ENCODE measurements around the gene IL1RAPL1.

The IL1RAPL1 gene

DNA sequence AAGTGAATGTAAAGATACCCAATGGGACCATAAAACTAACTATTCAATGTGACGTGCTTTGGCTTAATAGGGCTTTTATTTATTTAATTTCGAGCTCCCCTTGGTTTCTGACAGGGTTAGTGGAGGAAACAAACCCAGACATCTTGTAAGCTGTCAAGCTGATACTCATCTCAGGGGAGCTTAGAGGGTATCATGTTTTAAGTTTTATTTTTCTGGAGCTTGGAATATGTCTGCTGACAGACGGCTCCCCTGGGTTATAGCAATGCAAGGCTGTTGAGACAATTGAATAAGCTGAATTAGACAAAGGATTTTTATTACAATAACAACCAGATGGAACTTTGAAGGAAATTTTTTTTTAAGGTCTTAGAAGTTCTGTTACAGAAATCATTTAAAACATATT lies 456.5 kb downstream of the IL1RAPL1 start:
- Histone ChIP-seq H3K27me3 (ENCODE audit: control insufficient read depth, insufficient read depth, low read length) (no peaks in the 10 kb centered on the region), H3K4me1 (ENCODE audit: control insufficient read depth, insufficient read depth, low read length) (no peaks in the 10 kb centered on the region), H3K9me3 (replicated peaks; ENCODE audit: low read length) (no peaks in the 10 kb centered on the region), H3K36me3 (ENCODE audit: insufficient read depth, low read length) (no peaks in the 10 kb centered on the region), H3K9ac (ENCODE audit: low read depth, low read length) (no peak overlapping the region), H3K4me2 (ENCODE audit: low read length) (no peak overlapping the region), H3K4me3 (ENCODE audit: low read length) (no peak overlapping the region)

DNA sequence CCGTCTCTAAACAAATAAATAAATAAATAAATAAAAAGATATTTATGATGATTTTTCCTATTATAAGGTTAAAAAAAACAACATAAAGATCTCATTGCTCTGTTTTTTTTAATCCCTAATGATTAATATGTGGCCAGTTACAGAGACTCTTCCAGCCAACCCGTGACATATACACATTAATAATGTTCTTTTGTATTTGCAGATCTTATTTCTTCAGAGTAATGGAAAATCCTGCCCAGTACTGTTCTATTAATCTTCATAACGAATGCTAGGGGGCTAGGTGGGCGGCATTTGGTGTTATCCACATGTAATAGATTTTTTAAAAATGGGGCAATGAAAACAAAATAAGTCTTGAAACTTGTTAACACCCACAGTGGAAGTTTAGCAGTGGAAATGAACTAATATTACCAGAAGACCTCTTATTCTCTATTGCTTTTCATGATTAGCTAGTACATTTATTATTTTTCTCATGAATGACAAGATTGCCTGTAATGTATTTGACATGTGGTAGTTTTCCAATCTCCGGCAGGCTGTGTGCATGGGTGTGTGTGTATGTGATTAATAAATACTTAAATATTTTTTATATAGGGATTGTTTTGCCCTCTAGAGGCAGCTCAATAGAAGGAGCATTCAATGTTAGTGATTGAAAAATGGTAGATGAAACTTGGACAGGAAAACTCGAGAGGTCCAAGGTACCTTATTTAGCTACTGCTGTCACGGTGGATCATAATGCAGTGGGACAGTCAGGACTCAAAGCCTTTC lies 457.4 kb downstream of the IL1RAPL1 start:
- Histone ChIP-seq H3K27me3 (ENCODE audit: control insufficient read depth, insufficient read depth, low read length) (no peaks in the 10 kb centered on the region), H3K9ac (ENCODE audit: low read depth, low read length) (no peak overlapping the region), H3K4me1 (ENCODE audit: control insufficient read depth, insufficient read depth, low read length) (no peaks in the 10 kb centered on the region), H3K4me3 (ENCODE audit: low read length) (no peak overlapping the region), H3K9me3 (replicated peaks; ENCODE audit: low read length) (no peaks in the 10 kb centered on the region), H3K36me3 (ENCODE audit: insufficient read depth, low read length) (no peaks in the 10 kb centered on the region), H3K4me2 (ENCODE audit: low read length) (no peak overlapping the region)

DNA sequence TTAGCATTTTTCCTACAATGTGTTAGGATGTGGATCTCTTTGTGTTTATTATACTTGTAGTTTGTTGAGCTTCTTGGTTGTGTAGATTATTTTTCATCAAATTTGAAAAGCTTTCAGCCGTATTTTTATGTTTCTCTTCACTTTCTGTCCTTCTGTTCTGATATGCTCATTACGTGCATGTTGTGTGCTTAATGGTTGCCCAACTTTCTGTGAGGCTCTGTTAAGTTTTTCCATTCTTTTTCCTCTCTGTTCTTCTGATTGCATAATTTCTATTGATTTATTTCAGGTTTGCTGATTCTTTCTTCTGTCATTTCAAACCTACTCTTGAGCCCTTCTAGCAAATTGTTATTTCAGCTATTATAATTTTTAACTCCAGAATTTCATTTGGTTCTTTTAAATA lies 478.2 kb downstream of the IL1RAPL1 start:
- no peak overlapping the region for H3K4me3 ChIP-seq (ENCODE audit: low read length)
- no peak overlapping the region for H3K9ac ChIP-seq (ENCODE audit: low read depth, low read length)
- H3K4me2 ChIP-seq (ENCODE audit: low read length): no peak overlapping the region
- no peaks in the 10 kb centered on the region for H3K4me1 ChIP-seq (ENCODE audit: control insufficient read depth, insufficient read depth, low read length)
- no peaks in the 10 kb centered on the region for H3K36me3 ChIP-seq (ENCODE audit: insufficient read depth, low read length)
- H3K27me3 ChIP-seq (ENCODE audit: control insufficient read depth, insufficient read depth, low read length): no peaks in the 10 kb centered on the region
- H3K9me3 ChIP-seq (replicated peaks; ENCODE audit: low read length): peaks cover 9% of the 10 kb centered on the region

DNA sequence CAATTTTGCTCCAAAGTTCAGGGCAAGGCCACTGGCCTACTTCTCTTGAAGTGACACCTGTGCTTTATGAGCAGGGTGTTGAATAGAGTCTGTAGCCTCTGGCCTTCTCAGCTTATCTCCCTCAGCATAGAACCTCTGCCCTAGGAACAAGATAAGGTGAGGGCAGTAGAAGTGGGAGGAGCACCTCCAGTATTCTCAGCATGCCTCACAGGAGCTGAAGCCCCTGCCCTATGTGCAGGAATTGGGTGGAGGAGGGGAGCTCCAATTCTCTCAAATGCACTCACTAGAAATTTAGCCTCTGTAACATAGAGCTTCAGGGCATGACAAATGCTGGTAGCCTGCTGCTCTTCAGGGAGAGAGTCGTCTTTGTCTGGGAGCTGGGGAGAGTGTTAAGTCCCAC lies 479.3 kb downstream of the IL1RAPL1 start:
- H3K36me3 ChIP-seq (ENCODE audit: insufficient read depth, low read length): no peaks in the 10 kb centered on the region
- H3K4me1 ChIP-seq (ENCODE audit: control insufficient read depth, insufficient read depth, low read length): no peaks in the 10 kb centered on the region
- H3K27me3 ChIP-seq (ENCODE audit: control insufficient read depth, insufficient read depth, low read length): no peaks in the 10 kb centered on the region
- no peak overlapping the region for H3K4me2 ChIP-seq (ENCODE audit: low read length)
- H3K4me3 ChIP-seq (ENCODE audit: low read length): no peak overlapping the region
- H3K9ac ChIP-seq (ENCODE audit: low read depth, low read length): no peak overlapping the region
- peaks cover 9% of the 10 kb centered on the region for H3K9me3 ChIP-seq (replicated peaks; ENCODE audit: low read length)

DNA sequence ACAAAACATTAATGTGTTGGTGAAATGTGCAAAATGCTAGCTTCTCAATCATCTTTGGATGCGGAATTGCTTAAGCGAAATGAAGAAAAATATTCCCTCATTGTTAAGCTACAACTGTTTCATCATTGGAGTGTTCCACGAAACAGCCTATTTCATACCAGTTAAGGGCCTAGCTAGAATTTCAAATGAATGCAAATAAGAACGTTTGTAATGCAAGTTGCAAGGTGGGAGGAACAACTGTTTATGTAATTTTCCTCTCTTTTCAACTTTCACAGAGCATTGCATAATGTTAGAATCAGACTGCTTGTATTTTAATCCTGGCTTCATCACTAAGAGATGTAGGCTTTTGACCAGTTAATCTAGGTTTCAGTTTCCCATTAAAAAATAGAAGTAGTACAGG lies 480.1 kb downstream of the IL1RAPL1 start:
- Histone ChIP-seq H3K36me3 (ENCODE audit: insufficient read depth, low read length) (no peaks in the 10 kb centered on the region), H3K9ac (ENCODE audit: low read depth, low read length) (no peak overlapping the region), H3K4me1 (ENCODE audit: control insufficient read depth, insufficient read depth, low read length) (no peaks in the 10 kb centered on the region), H3K9me3 (replicated peaks; ENCODE audit: low read length) (peaks cover 9% of the 10 kb centered on the region), H3K27me3 (ENCODE audit: control insufficient read depth, insufficient read depth, low read length) (no peaks in the 10 kb centered on the region), H3K4me2 (ENCODE audit: low read length) (no peak overlapping the region), H3K4me3 (ENCODE audit: low read length) (no peak overlapping the region)

DNA sequence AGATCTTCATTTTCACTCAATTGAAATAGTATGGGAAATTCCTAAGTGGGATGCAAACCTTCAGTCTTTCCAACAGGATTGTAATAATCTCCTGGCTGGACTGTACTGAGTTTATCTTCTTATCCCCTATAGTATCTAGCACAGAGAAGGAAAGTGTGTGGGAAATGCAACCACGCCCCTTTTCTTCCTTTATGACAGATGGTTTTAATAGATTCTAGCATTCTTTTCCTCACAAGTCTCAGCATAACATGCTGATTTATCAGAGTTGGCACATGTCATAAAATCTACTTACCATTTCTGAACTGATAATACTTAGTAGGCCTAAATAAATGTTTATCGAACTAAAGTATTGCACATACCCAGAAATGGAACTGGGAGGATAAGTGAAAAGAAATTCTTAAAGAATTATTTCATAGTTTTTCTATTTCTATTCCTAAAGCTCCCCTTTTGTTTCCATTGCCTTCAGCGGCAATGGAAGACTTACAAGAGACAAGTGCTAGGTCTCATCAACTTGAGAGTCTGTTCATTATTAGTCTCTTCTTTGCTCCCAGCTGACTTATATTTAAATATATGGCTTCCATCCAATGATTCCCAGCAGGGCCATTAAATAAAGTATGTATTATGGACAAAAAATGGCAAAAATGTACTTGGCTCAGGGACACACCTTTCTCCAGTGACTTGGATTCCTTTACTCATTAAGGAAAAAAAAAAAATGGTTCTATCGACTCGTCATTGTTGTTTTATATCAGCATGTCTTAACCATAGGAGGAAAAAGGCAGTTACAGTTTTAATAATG lies 484.5 kb downstream of the IL1RAPL1 start:
- Histone ChIP-seq H3K9ac (ENCODE audit: low read depth, low read length) (no peak overlapping the region), H3K27me3 (ENCODE audit: control insufficient read depth, insufficient read depth, low read length) (no peaks in the 10 kb centered on the region), H3K36me3 (ENCODE audit: insufficient read depth, low read length) (no peaks in the 10 kb centered on the region), H3K4me1 (ENCODE audit: control insufficient read depth, insufficient read depth, low read length) (no peaks in the 10 kb centered on the region), H3K9me3 (replicated peaks; ENCODE audit: low read length) (peaks cover under 1% of the 10 kb centered on the region), H3K4me2 (ENCODE audit: low read length) (no peak overlapping the region), H3K4me3 (ENCODE audit: low read length) (no peak overlapping the region)

DNA sequence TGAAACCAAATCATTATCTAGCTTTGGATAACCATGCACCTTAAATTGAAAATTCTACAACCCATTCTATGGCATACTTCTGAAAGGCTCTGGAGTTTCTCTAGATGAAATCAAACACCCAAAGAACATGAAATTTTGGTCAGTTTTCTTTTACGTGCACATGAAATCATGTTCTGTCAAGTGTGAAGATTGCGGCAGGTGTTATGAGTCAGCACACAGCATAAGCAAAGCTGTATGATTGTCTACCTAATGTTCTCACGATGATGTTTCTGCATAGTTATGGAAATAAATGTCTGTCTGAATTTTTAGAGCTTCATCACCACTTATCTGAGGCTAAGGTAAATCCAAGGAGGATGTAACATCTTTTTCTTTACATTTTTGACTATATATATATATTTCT lies 495.3 kb downstream of the IL1RAPL1 start:
- no peaks in the 10 kb centered on the region for H3K9me3 ChIP-seq (replicated peaks; ENCODE audit: low read length)
- H3K36me3 ChIP-seq (ENCODE audit: insufficient read depth, low read length): no peaks in the 10 kb centered on the region

DNA sequence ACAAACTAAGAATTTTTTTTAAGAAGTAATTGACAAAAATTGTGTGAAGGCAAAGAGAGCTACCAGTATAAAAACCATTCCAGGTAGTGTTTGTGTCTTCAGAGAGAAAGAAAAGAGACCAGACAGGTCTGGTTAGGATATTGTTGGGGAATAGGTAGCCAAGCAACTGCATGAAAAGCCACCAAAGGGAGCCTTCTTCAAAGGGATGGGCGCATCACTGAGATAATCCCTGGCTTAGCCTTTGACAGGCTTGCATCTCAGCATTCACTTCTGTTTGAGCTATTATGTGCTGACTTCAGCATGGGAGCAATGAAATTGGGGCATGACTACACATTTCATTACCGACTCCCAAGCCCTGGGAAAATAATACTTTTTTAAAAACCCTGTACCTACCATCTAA lies 496.6 kb downstream of the IL1RAPL1 start:
- Histone ChIP-seq H3K36me3 (ENCODE audit: insufficient read depth, low read length) (no peaks in the 10 kb centered on the region), H3K4me3 (ENCODE audit: low read length) (no peak overlapping the region), H3K27me3 (ENCODE audit: control insufficient read depth, insufficient read depth, low read length) (no peaks in the 10 kb centered on the region), H3K4me1 (ENCODE audit: control insufficient read depth, insufficient read depth, low read length) (no peaks in the 10 kb centered on the region), H3K9ac (ENCODE audit: low read depth, low read length) (no peak overlapping the region), H3K9me3 (replicated peaks; ENCODE audit: low read length) (no peaks in the 10 kb centered on the region), H3K4me2 (ENCODE audit: low read length) (no peak overlapping the region)

More for the DNA sequence above, 495.3 kb downstream of the IL1RAPL1 start:
- no peak overlapping the region for H3K4me3 ChIP-seq (ENCODE audit: low read length)
- no peaks in the 10 kb centered on the region for H3K4me1 ChIP-seq (ENCODE audit: control insufficient read depth, insufficient read depth, low read length)
- H3K9ac ChIP-seq (ENCODE audit: low read depth, low read length): no peak overlapping the region
- H3K27me3 ChIP-seq (ENCODE audit: control insufficient read depth, insufficient read depth, low read length): no peaks in the 10 kb centered on the region
- no peak overlapping the region for H3K4me2 ChIP-seq (ENCODE audit: low read length)

DNA sequence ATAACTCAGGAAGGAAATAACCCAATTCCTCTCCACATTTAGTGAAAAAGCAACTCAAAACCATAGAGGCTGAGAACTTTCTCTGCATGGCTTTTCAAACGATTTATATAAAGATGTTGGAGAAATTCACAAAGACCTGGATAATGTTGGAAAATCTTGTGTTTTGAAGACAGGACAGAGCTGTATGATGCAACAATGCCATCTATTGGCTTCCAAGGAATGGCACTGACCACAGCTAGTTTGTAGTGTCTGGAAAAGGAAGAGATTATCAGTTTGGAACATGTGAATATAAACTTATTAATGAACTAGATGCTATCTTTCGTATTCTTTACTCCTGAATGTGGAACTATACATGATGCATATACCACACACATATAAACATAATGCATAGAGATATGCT lies 503.6 kb downstream of the IL1RAPL1 start:
- no peak overlapping the region for H3K4me3 ChIP-seq (ENCODE audit: low read length)
- no peak overlapping the region for H3K4me2 ChIP-seq (ENCODE audit: low read length)
- H3K4me1 ChIP-seq (ENCODE audit: control insufficient read depth, insufficient read depth, low read length): no peaks in the 10 kb centered on the region
- no peak overlapping the region for H3K9ac ChIP-seq (ENCODE audit: low read depth, low read length)
- no peaks in the 10 kb centered on the region for H3K27me3 ChIP-seq (ENCODE audit: control insufficient read depth, insufficient read depth, low read length)
- no peaks in the 10 kb centered on the region for H3K9me3 ChIP-seq (replicated peaks; ENCODE audit: low read length)
- no peaks in the 10 kb centered on the region for H3K36me3 ChIP-seq (ENCODE audit: insufficient read depth, low read length)

DNA sequence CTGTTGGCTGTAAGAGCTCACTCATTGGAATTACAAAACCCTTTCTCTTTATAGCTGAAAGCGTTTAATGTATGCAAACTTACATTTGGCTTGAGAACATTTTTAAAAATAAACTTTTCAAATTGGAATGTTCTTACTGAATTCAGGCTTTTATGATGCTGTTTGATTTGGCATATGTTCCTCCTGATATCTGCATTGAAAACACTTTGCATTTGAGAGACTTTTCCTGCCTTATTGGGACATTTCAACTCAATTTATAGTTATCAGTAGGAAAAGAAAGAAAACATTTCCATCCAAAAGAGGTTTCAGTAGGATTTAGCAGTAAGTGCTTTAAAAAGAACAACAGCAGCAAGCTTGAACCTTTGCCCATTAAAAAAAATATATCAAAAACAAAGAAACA lies 520.0 kb downstream of the IL1RAPL1 start:
- Histone ChIP-seq H3K4me2 (ENCODE audit: low read length) (no peak overlapping the region), H3K4me3 (ENCODE audit: low read length) (no peak overlapping the region), H3K9ac (ENCODE audit: low read depth, low read length) (no peak overlapping the region), H3K9me3 (replicated peaks; ENCODE audit: low read length) (peaks cover 5% of the 10 kb centered on the region), H3K4me1 (ENCODE audit: control insufficient read depth, insufficient read depth, low read length) (no peaks in the 10 kb centered on the region), H3K27me3 (ENCODE audit: control insufficient read depth, insufficient read depth, low read length) (no peaks in the 10 kb centered on the region), H3K36me3 (ENCODE audit: insufficient read depth, low read length) (no peaks in the 10 kb centered on the region)

DNA sequence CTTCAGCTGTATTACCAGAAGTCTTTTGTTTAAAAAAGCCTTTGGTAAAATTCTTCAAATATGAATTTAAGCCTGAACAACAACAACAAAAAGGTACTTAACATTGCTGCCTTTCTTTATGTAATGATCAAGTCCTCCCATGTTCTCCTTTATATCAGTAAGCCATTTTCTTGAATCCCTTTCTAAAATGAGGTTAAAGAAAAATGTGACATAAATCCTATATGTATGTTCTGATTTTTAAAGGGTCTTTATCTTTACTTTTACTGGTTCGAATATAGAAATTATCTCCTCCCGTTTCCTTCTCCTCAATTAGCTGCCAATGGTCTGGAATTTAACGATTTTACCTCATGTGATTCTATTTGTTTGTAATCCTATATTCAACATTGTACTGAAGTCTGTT lies 522.8 kb downstream of the IL1RAPL1 start:
- Histone ChIP-seq H3K4me1 (ENCODE audit: control insufficient read depth, insufficient read depth, low read length) (no peaks in the 10 kb centered on the region), H3K36me3 (ENCODE audit: insufficient read depth, low read length) (no peaks in the 10 kb centered on the region), H3K4me3 (ENCODE audit: low read length) (no peak overlapping the region), H3K9me3 (replicated peaks; ENCODE audit: low read length) (peaks cover 5% of the 10 kb centered on the region), H3K27me3 (ENCODE audit: control insufficient read depth, insufficient read depth, low read length) (no peaks in the 10 kb centered on the region), H3K4me2 (ENCODE audit: low read length) (no peak overlapping the region), H3K9ac (ENCODE audit: low read depth, low read length) (no peak overlapping the region)

DNA sequence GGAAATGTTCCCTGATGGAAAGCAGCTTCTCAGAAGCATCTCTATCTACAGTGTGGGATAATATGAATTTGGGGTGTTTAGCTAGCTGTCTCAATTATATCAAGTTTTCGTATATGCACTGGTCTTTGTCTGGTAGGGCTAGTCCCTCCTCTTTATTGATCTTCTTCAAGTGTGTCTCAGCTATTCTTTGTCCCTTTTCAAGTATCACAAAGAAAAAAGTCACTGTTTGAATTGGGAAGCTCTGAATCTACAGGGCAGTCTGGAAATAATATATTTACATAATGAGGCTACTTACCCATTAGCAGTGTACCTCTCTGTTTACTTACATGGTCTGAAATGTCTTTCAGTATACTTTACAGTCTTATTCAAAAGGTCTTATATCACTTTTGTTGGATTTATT lies 526.0 kb downstream of the IL1RAPL1 start:
- no peak overlapping the region for H3K4me3 ChIP-seq (ENCODE audit: low read length)

More for the DNA sequence above, 526.0 kb downstream of the IL1RAPL1 start:
- Histone ChIP-seq H3K27me3 (ENCODE audit: control insufficient read depth, insufficient read depth, low read length) (no peaks in the 10 kb centered on the region), H3K36me3 (ENCODE audit: insufficient read depth, low read length) (no peaks in the 10 kb centered on the region), H3K9me3 (replicated peaks; ENCODE audit: low read length) (no peaks in the 10 kb centered on the region), H3K9ac (ENCODE audit: low read depth, low read length) (no peak overlapping the region), H3K4me1 (ENCODE audit: control insufficient read depth, insufficient read depth, low read length) (no peaks in the 10 kb centered on the region), H3K4me2 (ENCODE audit: low read length) (no peak overlapping the region)
